GM19193 (cell line): ENCODE measurements around the gene CCDC39.

ENCODE experiments used
- POLR2A ChIP-seq: IDR thresholded peaks from 4 replicates; pipeline ENCODE4 v1.6.1; 2011; ENCODE audit not compliant: insufficient read depth, insufficient read length; ENCODE audit errors: extremely low read depth

Gene CCDC39

GRCh38 chr3:180679178-180680096 is at the start of gene CCDC39:
TSS of gene CCDC39 (minus strand) at chr3:180679489. CDS start at chr3:180679380, 109 bp downstream.
- TF ChIP-seq POLR2A = no peak

GRCh38 chr3:180720012-180720411 is 40.7 kb upstream of the CCDC39 start:
- TF ChIP-seq POLR2A = no peak

GRCh38 chr3:180707896-180708295 is 28.6 kb upstream of the CCDC39 start:
- no peak for TF ChIP-seq POLR2A

GRCh38 chr3:180705619-180706018 is 26.3 kb upstream of the CCDC39 start:
- no peak for TF ChIP-seq POLR2A

GRCh38 chr3:180704532-180704931 is 25.2 kb upstream of the CCDC39 start:
- TF ChIP-seq POLR2A = no peak

- no peak for TF ChIP-seq POLR2A
These were observed 21.7 kb upstream of the CCDC39 start for GRCh38 chr3:180700941-180701340.

- no peak for TF ChIP-seq POLR2A
These were observed 19.5 kb upstream of the CCDC39 start for GRCh38 chr3:180698760-180699270.

GRCh38 chr3:180694321-180694720 is 15.0 kb upstream of the CCDC39 start:
- no peak for TF ChIP-seq POLR2A

- no peak for TF ChIP-seq POLR2A
These were observed 14.4 kb upstream of the CCDC39 start for GRCh38 chr3:180693656-180694055.

- TF ChIP-seq POLR2A = no peak
These were observed 10.8 kb upstream of the CCDC39 start for GRCh38 chr3:180690061-180690460.

- no peak for TF ChIP-seq POLR2A
These were observed 5.5 kb upstream of the CCDC39 start for GRCh38 chr3:180684807-180685206.

GRCh38 chr3:180683816-180684215 is 4.5 kb upstream of the CCDC39 start:
- TF ChIP-seq POLR2A = no peak

- no peak for TF ChIP-seq POLR2A
These were observed 775 bp upstream of the CCDC39 start for GRCh38 chr3:180680097-180680430.

- no peak for TF ChIP-seq POLR2A
These were observed 1.1 kb downstream of the CCDC39 start for GRCh38 chr3:180678231-180678630.

- no peak for TF ChIP-seq POLR2A
These were observed 17.8 kb downstream of the CCDC39 start for GRCh38 chr3:180661444-180661843.

GRCh38 chr3:180657094-180657493 is 22.2 kb downstream of the CCDC39 start:
- TF ChIP-seq POLR2A = no peak
